GM12892 (cell line): ENCODE results near the gene ATP2B2.

ENCODE experiments used
- DNase-seq: peaks from one replicate; pipeline ENCODE4 v3.0.0; 2011; ENCODE audit not compliant: insufficient read length
- FAIRE-seq: peaks from 2 replicates; lab custom pipeline; 2011; peaks lifted over from hg19 to GRCh38; lab: Jason Lieb, UNC
- POLR2A ChIP-seq: IDR thresholded peaks from 2 replicates; pipeline ENCODE4 v1.6.1; 2011; ENCODE audit warnings: low read depth, low read length, control low read depth
- POLR2AphosphoS5 ChIP-seq: IDR thresholded peaks from 2 replicates; pipeline ENCODE4 v1.6.1; 2011; ENCODE audit warnings: low read depth, low read length, control low read depth
- TAF1 ChIP-seq: IDR thresholded peaks from 2 replicates; pipeline ENCODE4 v1.6.1; 2011; ENCODE audit warnings: low read depth, mild to moderate bottlenecking, control low read depth, low read length, borderline replicate concordance

ATP2B2 gene

DNA sequence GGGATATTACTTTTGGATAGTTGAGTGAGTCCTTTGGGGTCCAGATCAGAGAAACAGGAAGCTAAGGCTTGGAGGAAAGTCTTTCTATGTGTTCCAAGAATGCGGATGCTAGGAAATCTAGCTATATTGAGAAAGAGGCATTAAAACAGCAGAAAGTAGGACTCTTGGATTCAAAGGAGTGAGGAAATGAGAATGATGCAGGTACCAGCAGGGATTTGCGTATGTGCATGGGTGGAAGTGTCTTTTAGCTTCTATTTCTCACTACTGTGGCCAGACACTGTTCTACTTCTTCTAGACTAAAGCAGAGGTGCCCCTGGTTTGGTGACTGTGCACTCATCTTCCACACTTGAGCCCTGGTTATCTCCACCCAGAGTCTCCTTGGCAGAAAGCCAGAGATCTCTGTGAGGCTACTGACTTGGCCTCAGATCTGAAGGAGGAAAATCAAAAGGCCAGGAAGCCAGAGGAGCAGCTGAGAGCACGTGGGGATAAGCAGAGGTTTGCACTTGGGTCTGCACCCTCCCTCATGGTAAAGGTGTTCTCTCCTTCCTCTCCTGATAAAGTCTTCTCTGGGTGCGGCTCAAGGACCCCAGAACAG lies 44.3 kb downstream of the ATP2B2 start:
- DNase-seq (no peak), FAIRE-seq (no peak)
- no peak for TF ChIP-seq POLR2AphosphoS5
- TF ChIP-seq TAF1, result no peak
- no peak for TF ChIP-seq POLR2A

DNA sequence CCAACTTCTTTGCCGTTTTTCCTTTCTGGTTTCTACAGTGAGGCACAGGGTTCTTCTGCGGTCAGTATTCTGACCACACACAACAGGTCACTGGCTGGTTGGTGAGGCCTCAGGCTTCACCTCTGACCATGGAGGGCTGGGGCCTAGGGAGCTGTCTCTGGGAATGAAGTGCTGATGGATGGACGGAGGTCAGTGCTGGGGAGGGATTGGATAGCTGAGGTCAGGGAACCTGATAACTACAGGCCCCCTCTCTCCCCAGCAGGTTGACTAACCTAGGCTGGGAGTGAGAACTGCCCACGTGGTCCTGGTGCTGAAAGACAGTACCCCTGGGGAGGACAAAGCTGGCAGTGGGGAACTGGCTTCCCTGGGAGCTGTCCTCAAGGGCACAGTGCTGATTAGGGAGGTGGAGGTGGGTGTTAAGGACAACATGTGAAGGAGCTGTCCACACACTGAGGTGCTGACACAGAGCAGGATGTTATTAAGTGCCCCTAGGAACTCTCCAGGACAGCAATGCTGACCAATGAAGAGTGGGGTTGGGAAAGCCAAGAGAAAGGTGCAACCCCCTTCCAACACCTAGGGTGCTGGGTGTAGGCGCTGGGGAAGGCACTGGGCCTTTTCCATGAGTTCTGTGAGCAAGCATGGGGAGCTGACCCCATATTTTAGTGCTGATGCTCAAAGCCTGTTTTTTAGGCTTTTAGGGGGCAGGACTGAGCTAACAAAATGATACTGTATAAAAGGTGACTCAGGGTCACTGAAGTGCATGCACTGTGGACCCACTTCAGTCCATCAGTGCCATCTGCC lies 45.2 kb downstream of the ATP2B2 start:
- TF ChIP-seq TAF1 (no peak), POLR2AphosphoS5 (no peak), POLR2A (no peak)
- FAIRE-seq (no peak), DNase-seq (no peak)

DNA sequence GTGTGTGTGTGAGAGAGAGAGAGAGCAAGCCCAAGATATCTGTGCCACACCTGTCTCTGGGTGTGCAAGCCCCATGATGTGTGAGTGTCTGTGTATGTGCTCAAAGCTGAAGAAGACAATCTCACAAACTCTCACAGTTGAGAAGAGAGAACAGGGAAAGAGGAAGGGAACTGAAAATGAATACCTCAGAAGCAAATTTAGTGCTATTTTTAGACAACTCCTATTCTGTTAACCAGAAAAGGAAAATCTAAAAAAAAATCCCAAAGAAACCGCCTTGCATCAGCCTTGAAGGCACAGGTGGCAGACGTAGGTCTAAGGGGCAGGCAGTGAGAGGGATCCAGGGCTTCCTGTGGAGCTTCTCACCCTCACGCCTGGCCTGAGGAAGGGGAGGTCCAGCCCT lies 47.8 kb downstream of the ATP2B2 start:
- FAIRE-seq, result no peak
- no peak for TF ChIP-seq POLR2AphosphoS5
- no peak for TF ChIP-seq POLR2A
- no peak for TF ChIP-seq TAF1
- no peak for DNase-seq

DNA sequence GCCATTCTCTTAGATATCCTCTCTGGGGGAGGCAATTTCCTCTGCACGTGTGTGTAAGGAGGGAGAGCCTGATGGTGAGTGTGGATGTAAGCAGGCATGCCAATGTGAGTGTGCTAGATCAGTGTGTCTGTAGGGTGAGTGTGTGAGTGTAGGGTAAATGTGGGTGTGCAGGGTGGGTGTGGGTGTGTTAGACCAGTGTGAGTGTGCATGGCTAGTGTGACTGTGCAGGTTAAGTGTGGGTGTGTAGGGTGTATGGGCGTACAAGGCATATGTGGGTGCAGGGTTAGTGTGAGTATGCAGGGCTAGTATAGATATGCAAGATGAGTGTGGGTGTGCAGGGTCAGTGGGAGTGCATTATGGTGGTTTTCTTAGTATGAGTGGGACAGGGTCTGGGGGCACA lies 48.4 kb downstream of the ATP2B2 start:
- FAIRE-seq, result no peak
- TF ChIP-seq POLR2AphosphoS5, result no peak
- no peak for TF ChIP-seq TAF1
- no peak for TF ChIP-seq POLR2A
- DNase-seq, result no peak

DNA sequence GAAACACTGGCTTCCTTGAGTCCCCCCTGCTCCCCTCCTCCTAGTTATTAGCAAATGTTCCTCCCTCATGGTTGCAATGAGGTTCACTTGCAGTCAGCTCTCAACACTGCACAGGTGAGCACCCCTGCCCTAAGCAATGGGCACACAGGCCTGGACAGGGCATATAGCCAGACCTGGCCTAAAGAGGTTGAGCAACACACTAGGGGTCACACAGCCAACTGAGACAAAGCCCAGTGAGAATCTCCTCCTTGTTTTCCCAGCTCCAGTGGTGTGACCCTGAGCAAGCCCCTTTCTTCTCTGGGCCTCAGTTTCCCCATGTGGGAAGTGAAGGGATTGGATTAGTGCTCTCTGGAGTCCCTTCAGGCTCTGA lies 49.9 kb downstream of the ATP2B2 start:
- no peak for TF ChIP-seq TAF1
- TF ChIP-seq POLR2A, result no peak
- TF ChIP-seq POLR2AphosphoS5, result no peak
- FAIRE-seq (no peak), DNase-seq (no peak)

DNA sequence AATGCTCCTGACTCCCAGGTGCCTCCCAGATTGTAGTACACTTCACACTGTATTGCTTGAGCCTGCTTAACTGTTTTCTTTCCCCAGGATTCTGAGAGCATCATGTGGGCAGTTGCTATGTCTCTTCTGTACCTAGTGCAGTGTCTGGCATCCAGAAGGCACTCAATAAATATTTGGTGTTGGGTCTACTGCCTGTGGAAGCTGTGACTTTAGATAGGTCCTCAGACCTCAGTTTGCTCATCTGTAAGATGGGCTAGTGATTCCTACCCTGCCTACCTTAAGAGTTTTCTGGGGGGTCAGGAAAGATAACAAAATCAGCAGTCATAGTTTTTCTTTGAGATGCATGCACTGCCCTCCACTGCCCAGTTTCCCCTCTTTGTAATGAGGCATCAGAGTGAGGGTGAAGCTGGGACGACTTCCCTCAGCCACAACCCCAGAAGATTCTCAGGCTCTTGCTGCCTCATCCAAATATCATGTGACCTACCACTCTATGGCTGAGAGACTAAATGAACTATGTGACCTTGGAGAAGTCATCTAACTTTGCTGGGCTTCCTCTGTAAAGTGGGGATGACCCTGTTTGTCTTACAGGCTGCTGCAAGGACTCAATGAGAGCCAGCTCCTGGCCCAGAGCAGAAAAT lies 50.4 kb downstream of the ATP2B2 start:
- TF ChIP-seq POLR2A, result no peak
- no peak for TF ChIP-seq POLR2AphosphoS5
- TF ChIP-seq TAF1, result no peak
- FAIRE-seq (no peak), DNase-seq (no peak)

DNA sequence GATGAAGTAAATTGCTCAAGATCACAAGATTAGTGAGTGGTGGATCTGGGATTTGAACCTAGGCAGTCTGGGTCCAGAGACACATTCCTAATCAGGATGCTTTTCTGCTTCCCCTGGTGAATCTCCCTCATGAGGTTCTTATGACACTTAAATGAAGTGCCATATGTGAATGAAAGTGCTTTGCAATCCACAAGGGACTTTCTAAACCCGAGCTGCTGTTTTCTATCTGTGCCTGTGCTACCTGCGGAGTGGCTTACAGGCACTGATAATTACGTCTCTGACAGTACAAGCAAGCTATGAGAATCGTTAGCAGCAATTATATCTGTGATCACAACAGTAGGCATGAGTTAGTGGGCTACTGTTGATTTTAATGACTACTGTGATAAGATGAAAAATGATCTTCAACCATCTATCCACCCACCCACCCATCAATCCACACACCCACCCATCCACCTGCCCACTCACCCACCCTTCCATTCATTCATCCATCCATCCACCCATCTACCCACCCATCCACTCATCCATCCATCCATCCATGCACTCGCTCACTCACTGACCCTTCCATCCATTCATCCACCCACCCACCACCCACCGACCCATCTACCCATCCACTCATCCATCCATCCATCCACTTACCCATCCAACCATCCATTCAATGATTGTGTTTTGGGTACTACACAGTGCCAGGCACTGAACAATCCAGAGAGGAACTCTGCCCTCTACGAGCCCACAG lies 51.8 kb downstream of the ATP2B2 start:
- FAIRE-seq (no peak), DNase-seq (no peak)

DNA sequence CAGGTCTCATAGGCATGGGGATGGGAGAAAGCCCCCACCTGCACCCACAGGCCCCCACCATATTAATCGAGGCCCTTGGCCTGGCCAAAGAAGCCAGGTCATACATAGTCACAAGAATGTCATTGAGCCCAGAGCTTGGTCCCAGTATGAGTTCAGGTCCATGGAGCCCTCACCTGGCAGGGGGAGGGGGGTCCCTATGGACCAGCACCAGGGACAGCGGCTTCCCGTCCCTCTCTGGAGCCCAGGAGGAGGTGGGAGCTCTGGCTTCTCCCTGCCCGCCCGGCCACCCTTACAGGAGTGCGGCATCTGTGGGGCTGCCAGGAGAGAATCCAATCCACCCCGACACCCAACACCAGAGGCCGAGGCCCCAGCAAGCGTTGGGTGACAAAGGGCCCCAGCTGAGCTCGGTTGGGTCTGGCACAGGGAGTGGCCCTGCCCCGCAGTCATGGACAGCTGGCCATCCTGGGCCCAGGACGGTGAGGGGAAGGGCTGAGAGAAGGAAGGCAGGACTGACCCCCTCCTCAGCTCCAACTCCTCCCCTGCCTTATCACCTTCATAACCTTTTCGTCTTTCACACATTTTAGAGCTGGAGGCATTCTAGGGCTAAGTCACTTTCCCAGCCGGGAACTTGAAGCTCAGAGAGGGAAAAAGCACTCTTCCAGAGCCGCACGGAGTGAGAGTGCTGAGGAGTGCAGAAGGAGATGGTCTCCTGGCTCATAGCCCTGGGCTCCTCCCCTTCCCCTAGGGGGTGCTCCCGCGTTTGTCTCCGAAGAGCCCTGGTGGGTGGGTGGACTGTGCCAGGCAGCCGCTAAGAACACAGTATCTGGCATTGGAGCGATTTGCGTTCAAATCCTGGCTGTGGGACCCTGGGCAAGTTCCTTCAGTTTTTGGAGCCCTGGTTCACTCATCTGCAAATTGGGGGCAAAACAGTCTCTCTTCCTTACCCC lies 54.6 kb downstream of the ATP2B2 start:
- TF ChIP-seq TAF1 (no peak), POLR2AphosphoS5 (no peak), POLR2A (no peak)
- DNase-seq (no peak), FAIRE-seq (no peak)

More for the DNA sequence above, 51.8 kb downstream of the ATP2B2 start:
- TF ChIP-seq POLR2A (no peak), TAF1 (no peak), POLR2AphosphoS5 (no peak)

DNA sequence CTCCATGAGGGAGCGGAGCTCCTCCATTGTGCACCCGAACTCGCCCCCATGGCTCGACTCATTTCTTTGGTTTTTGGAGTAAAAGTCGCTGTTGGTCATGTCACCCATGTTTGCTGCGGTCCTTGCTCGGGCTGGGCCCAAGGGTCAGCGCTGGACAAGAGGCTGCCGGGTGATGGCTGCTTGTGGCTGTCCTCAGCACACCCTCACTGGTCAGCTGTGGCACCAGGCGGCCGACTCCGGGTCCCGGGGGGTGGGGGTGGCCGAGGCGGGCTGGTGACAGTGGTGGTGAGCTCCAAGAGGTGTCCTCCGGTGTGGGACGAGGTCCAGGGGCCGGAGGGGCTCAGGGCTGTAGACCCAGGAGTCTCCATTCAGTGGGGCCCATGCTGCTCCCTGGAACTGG lies 56.0 kb downstream of the ATP2B2 start:
- TF ChIP-seq POLR2A (no peak), TAF1 (no peak), POLR2AphosphoS5 (no peak)
- DNase-seq (no peak), FAIRE-seq (no peak)

DNA sequence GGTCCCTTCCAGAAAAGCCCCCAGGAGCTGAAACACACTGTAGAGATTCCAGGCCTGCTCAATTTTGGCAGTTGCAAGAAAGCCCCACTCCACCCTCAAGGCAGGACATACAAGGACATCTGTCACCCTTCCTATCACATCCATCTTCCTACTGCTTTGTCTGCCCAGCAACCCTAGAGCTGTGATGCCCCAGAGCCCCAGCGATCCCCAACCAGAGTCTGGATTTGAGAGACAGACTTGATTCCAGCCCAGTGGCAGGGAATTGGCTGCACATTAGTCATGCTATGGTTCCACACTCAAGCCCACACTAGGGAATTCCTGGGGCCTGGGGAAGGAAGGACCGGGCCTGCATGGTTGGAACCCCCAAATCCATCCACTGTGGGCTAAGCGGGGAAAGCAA lies 56.8 kb downstream of the ATP2B2 start:
- TF ChIP-seq POLR2A (no peak), TAF1 (no peak), POLR2AphosphoS5 (no peak)
- no peak for DNase-seq

DNA sequence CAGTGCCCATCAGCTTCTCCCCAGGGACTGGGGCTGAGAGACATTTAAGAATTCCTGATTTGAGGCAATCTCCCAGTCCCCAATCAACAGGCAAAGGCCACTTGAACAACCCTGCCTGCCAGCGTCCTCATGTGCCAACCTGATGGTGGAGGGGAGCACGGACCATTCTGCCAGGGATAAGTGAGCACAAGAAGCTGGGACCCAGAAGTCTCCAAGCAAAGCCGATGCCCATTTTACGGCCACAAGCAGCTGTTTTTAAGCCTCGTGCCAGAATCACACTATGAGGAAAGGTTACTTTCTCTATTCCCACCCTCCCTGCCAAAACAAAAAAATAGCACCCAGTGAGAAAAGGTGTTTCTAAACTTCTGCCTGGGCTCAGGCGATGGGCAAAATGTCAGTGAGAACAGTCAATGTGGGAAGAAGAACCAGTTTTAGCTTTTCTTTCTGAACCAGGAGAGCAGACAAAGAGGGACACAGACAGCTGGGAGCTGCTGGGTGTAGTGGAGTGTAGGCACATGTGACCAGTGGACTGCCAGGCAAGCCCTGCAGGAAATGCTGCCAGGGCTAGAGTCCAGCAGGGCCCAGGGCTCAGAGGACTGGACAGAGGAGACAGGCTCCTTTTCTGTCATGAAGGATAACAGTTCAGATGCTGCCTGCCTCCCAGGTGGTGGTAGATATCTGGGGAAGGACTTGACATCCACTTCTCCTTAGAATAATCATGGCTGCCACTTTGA lies 57.7 kb downstream of the ATP2B2 start:
- no peak for DNase-seq
- FAIRE-seq, result no peak
- no peak for TF ChIP-seq POLR2AphosphoS5
- no peak for TF ChIP-seq TAF1
- no peak for TF ChIP-seq POLR2A

More for the DNA sequence above, 56.8 kb downstream of the ATP2B2 start:
- no peak for FAIRE-seq
